IMR-90 (cell line): Measurements from ENCODE around the gene FOXD3. TPM values are rescaled to one million over a fixed set of nuclear protein-coding genes. Genes with fewer than 3 reads are reported as not detected.
"Not testable (repeated sequence)": the region's sequence is repeated elsewhere in the genome, so short reads cannot be mapped to it uniquely, and the experiment has no call there.

Experiments
- ATAC-seq: fragments of 200-7000 bp; cut with Tn5 transposase; 2 replicates; pipeline ENCODE4 v1.9.1; 2020; ENCODE audit warnings: low read depth, mild to moderate bottlenecking, moderate library complexity
- BruUV-seq: library from RNA; stranded (reverse); fragments of 400-500 nt; replicated peaks from 2 replicates; lab custom pipeline; 2021; lab: Mats Ljungman, UMichigan
- CTCF ChIA-PET: fragments of 300-600 bp; formaldehyde crosslinking; extraction: SDS; loops from one replicate; lab custom pipeline; 2021; ENCODE audit warnings: antibody characterized with exemption; lab: Yijun Ruan, JAX
- POLR2A ChIA-PET: fragments of 300-600 bp; sonication (Branson Sonifier 250); formaldehyde crosslinking; loops from one replicate; lab custom pipeline; 2022; ENCODE audit warnings: antibody characterized with exemption; ENCODE audit not compliant: unreplicated experiment; lab: Charles Lee
- DNase-seq: peaks from one replicate; pipeline ENCODE4 v3.0.0; 2013
- H2AFZ ChIP-seq: replicated peaks from 2 replicates; pipeline ENCODE3; 2013; ENCODE audit warnings: low read length, mild to moderate bottlenecking; ENCODE audit not compliant: poor library complexity
- H2AK5ac ChIP-seq: 2 replicates; pipeline ENCODE4 v1.6.1; 2013; ENCODE audit warnings: low read depth, low read length, inconsistent platforms
- H2AK9ac ChIP-seq: replicated peaks from 2 replicates; pipeline ENCODE3; 2013; ENCODE audit warnings: mild to moderate bottlenecking, low read depth, low read length, moderate library complexity; ENCODE audit not compliant: poor library complexity
- H2BK120ac ChIP-seq: 2 replicates; pipeline ENCODE4 v1.6.1; 2013; ENCODE audit warnings: low read depth, low read length, inconsistent platforms
- H2BK15ac ChIP-seq: 3 replicates; pipeline ENCODE4 v1.6.1; 2013; ENCODE audit warnings: low read depth, low read length, inconsistent platforms
- H2BK20ac ChIP-seq: 2 replicates; pipeline ENCODE4 v1.6.1; 2013; ENCODE audit warnings: low read depth, mild to moderate bottlenecking, inconsistent platforms, low read length, moderate library complexity
- H2BK5ac ChIP-seq: 2 replicates; pipeline ENCODE4 v1.6.1; 2013; ENCODE audit warnings: mild to moderate bottlenecking, low read depth, low read length, inconsistent platforms; ENCODE audit not compliant: poor library complexity, severe bottlenecking
- H3K14ac ChIP-seq: replicated peaks from 2 replicates; pipeline ENCODE4 v1.6.1; 2013; ENCODE audit warnings: low read depth, low read length, inconsistent platforms
- H3K18ac ChIP-seq: 2 replicates; pipeline ENCODE4 v1.6.1; 2013; ENCODE audit warnings: low read depth, low read length, control low read depth
- H3K23ac ChIP-seq: 2 replicates; pipeline ENCODE4 v1.6.1; 2013; ENCODE audit warnings: low read depth, low read length, inconsistent platforms
- H3K27ac ChIP-seq: 2 replicates; pipeline ENCODE4 v1.5.1; 2013; ENCODE audit warnings: mild to moderate bottlenecking, control low read depth, low read length; ENCODE audit not compliant: insufficient read depth
- H3K27me3 ChIP-seq: 2 replicates; pipeline ENCODE4 v1.6.1; 2013; ENCODE audit warnings: low read length; ENCODE audit not compliant: control insufficient read depth, insufficient read depth
- H3K36me3 ChIP-seq: 2 replicates; pipeline ENCODE4 v1.6.1; 2013; ENCODE audit warnings: low read length, mixed read lengths; ENCODE audit not compliant: control insufficient read depth, insufficient read depth
- H3K4ac ChIP-seq: 2 replicates; pipeline ENCODE4 v1.6.1; 2013; ENCODE audit warnings: low read depth, low read length, inconsistent platforms
- H3K4me1 ChIP-seq: 2 replicates; pipeline ENCODE4 v1.6.1; 2013; ENCODE audit warnings: low read length, mixed read lengths; ENCODE audit not compliant: control insufficient read depth, insufficient read depth
- H3K4me2 ChIP-seq: 2 replicates; pipeline ENCODE4 v1.6.1; 2013; ENCODE audit warnings: low read depth, mild to moderate bottlenecking, control low read depth, low read length, moderate library complexity
- H3K4me3 ChIP-seq: 2 replicates; pipeline ENCODE4 v1.5.1; 2013; ENCODE audit warnings: low read depth, mild to moderate bottlenecking, control low read depth, low read length, moderate library complexity; ENCODE audit not compliant: insufficient read depth
- H3K56ac ChIP-seq: 2 replicates; pipeline ENCODE4 v1.6.1; 2013; ENCODE audit warnings: low read length, inconsistent platforms; ENCODE audit not compliant: insufficient read depth; ENCODE audit errors: extremely low read depth
- H3K79me1 ChIP-seq, 2 experiments: 2 replicates each; pipeline ENCODE4 v1.6.1; 2013; ENCODE audit warnings: low read length in 2 of 2, inconsistent platforms in 1 of 2, low read depth in 1 of 2
- H3K9ac ChIP-seq: 2 replicates; pipeline ENCODE4 v1.6.1; 2013; ENCODE audit warnings: low read depth, low read length, control low read depth
- H3K9me1 ChIP-seq: 2 replicates; pipeline ENCODE4 v1.6.1; 2013; ENCODE audit warnings: low read length, inconsistent platforms; ENCODE audit not compliant: insufficient read depth
- H3K9me3 ChIP-seq: 2 replicates; pipeline ENCODE4 v1.6.1; 2013; ENCODE audit warnings: low read length; ENCODE audit not compliant: control insufficient read depth, insufficient read depth
- H4K20me1 ChIP-seq: 2 replicates; pipeline ENCODE4 v1.6.1; 2013; ENCODE audit warnings: low read length, inconsistent platforms; ENCODE audit not compliant: insufficient read depth
- H4K5ac ChIP-seq: 2 replicates; pipeline ENCODE4 v1.6.1; 2013; ENCODE audit warnings: mild to moderate bottlenecking, low read depth, low read length, control low read depth
- H4K8ac ChIP-seq, 2 experiments: 2 replicates each; pipeline ENCODE4 v1.6.1; 2013; ENCODE audit warnings: low read depth in 2 of 2, low read length in 2 of 2, control low read depth in 1 of 2, inconsistent platforms in 1 of 2
- H4K91ac ChIP-seq: 2 replicates; pipeline ENCODE4 v1.6.1; 2013; ENCODE audit warnings: low read depth, low read length, inconsistent platforms; ENCODE audit not compliant: insufficient read depth
- CEBPB ChIP-seq: IDR thresholded peaks from 2 replicates; pipeline ENCODE4 v1.6.1; 2012; ENCODE audit warnings: low read depth, low read length, improper control_type of control experiment
- CHD1 ChIP-seq: IDR thresholded peaks from 2 replicates; pipeline ENCODE4 v1.6.1; 2012; ENCODE audit warnings: low read depth, low read length, improper control_type of control experiment
- SMC3 ChIP-seq: fragments of 150-350 bp; IDR thresholded peaks from 2 replicates; pipeline ENCODE4 v1.6.1; 2016; ENCODE audit warnings: low read depth, mild to moderate bottlenecking, antibody characterized with exemption, low read length, moderate library complexity
- WGBS, 2 experiments: methylation state at CpG; one replicate each; pipeline versions ENCODE4 v1.1.5 to v1.1.7; 2013; ENCODE audit warnings: missing lambda C conversion rate in 2 of 2; ENCODE audit not compliant: insufficient read length in 1 of 2; ENCODE audit errors: extremely low coverage in 2 of 2; 5-methylcytosine and 5-hydroxymethylcytosine counted together
- dilution Hi-C: fragments of 300-500 bp; cut with HindIII; formaldehyde crosslinking; loops from one replicate; pipeline ENCODE4 v1.14.3; 2018; ENCODE audit warnings: low sequenced_read_pairs; ENCODE audit not compliant: unreplicated experiment
- in situ Hi-C: fragments of 300-500 bp; cut with MboI; formaldehyde crosslinking; loops from 3 replicates; pipeline ENCODE4 v1.14.3; 2019; ENCODE audit warnings: low sequenced_read_pairs, inconsistent platforms, mixed read lengths
- intact Hi-C: fragments of 100-400 bp; cut with micrococcal nuclease; formaldehyde crosslinking; loops from 2 replicates; pipeline ENCODE4 v1.10.0; 2022
- polyA plus RNA-seq, 3 experiments: library from polyadenylated mRNA; depleted of rRNA; stranded (reverse); fragments of >200 nt; gene quantifications; 2 replicates each; pipeline ENCODE4 v1.2.3, GENCODE V29; 2012; ENCODE audit warnings: low replicate concordance in 1 of 3
- total RNA-seq: library from RNA; depleted of rRNA; stranded (reverse); fragments of >200 nt; gene quantifications from 2 replicates; pipeline ENCODE4 v1.2.3, GENCODE V29; 2012

The FOXD3 gene
- total and polyA plus RNA-seq, 2 of the 4 experiments (the other 2 are of a cell fraction): not detected

- no CpG with 5 or more reads among the region's 2 CpGs for WGBS, 2 experiments
- H2BK15ac ChIP-seq: no peak overlapping the region
- H2AK5ac ChIP-seq: no peak overlapping the region
- no peak overlapping the region for H2BK5ac ChIP-seq
- no peak overlapping the region for H3K14ac ChIP-seq
- no peaks in the 10 kb centered on the region for H4K20me1 ChIP-seq
- H3K9ac ChIP-seq: no peak overlapping the region
- H4K91ac ChIP-seq: no peak overlapping the region
- no peaks in the 10 kb centered on the region for H3K36me3 ChIP-seq
- intact Hi-C loops (no loop called here), dilution Hi-C loops (no loop called here), in situ Hi-C loops (no loop called here)
- H3K9me3 ChIP-seq: no peaks in the 10 kb centered on the region
- TF ChIP-seq CHD1: no peak
- no peak for TF ChIP-seq SMC3
- no peak for TF ChIP-seq CEBPB
- H2BK120ac ChIP-seq: no peak overlapping the region
- no peak for DNase-seq
- H3K4ac ChIP-seq: no peak overlapping the region
- ChIA-PET POLR2A (interaction anchor here (0.5 kb wide), 1 partner anchor 33 kb away, joined by 3 read pairs; no protein-coding TSS in a partner anchor), CTCF (no interaction called here)
- H3K23ac ChIP-seq: no peak overlapping the region
- H3K18ac ChIP-seq: no peak overlapping the region
- H3K4me3 ChIP-seq: no peak overlapping the region
- no peak overlapping the region for H2AFZ ChIP-seq
- H4K8ac ChIP-seq: no peak overlapping the region
- H2AK9ac ChIP-seq: no peak overlapping the region
- no peak overlapping the region for H3K27ac ChIP-seq
- H2BK20ac ChIP-seq: no peak overlapping the region
- no peak overlapping the region for H3K56ac ChIP-seq
- BruUV-seq: no TSS peak
- ATAC-seq: no peak
- H3K4me2 ChIP-seq: no peak overlapping the region
- H4K5ac ChIP-seq: no peak overlapping the region
- H3K9me1 ChIP-seq: no peaks in the 10 kb centered on the region
- no peaks in the 10 kb centered on the region for H3K4me1 ChIP-seq
- H3K27me3 ChIP-seq: peaks cover 12% of the 10 kb centered on the region
- H3K79me1 ChIP-seq: no peaks in the 10 kb centered on the region
These were observed 30.4 kb downstream of the FOXD3 start for GRCh38 chr1:63352736-63353135.

- DNase-seq, H3K23ac ChIP-seq, H3K9me1 ChIP-seq, in situ Hi-C loops, H2BK5ac ChIP-seq, dilution Hi-C loops, H3K18ac ChIP-seq, H2AFZ ChIP-seq, H3K9ac ChIP-seq, H4K20me1 ChIP-seq, H3K4ac ChIP-seq, H3K27me3 ChIP-seq, H4K5ac ChIP-seq, H3K36me3 ChIP-seq, H3K79me1 ChIP-seq, H2BK120ac ChIP-seq, H3K4me2 ChIP-seq, BruUV-seq, H3K56ac ChIP-seq, H2AK9ac ChIP-seq, H4K8ac ChIP-seq, H2BK20ac ChIP-seq, H3K27ac ChIP-seq, H3K4me1 ChIP-seq, H3K9me3 ChIP-seq, H3K4me3 ChIP-seq, H2BK15ac ChIP-seq, H3K14ac ChIP-seq, intact Hi-C loops, POLR2A ChIA-PET, H4K91ac ChIP-seq, ATAC-seq, H2AK5ac ChIP-seq: not testable (repeated sequence)
- WGBS, 2 experiments: no CpG with 5 or more reads among the region's 2 CpGs
- CTCF ChIA-PET: interaction anchor here (0.6 kb wide), 1 partner anchor 344 kb away, joined by 3 read pairs; no protein-coding TSS in a partner anchor
These were observed 33.9 kb downstream of the FOXD3 start for GRCh38 chr1:63356234-63356633.
